Stimulated activated CD4-positive, alpha-beta T cell treated with anti-CD3 and anti-CD28 coated beads, Interleukin-12 subunit alpha, Interleukin-12 subunit beta, amount 100 ng/mL, for 4 hours (primary cell): Measurements from ENCODE around the gene UBTFL1.
"Not testable (repeated sequence)": the region's sequence is repeated elsewhere in the genome, so short reads cannot be mapped to it uniquely, and the experiment has no call there.

Source experiments
- DNase-seq: peaks from one replicate; pipeline ENCODE4 v3.0.0-alpha.2; 2020

The UBTFL1 gene, protein sequence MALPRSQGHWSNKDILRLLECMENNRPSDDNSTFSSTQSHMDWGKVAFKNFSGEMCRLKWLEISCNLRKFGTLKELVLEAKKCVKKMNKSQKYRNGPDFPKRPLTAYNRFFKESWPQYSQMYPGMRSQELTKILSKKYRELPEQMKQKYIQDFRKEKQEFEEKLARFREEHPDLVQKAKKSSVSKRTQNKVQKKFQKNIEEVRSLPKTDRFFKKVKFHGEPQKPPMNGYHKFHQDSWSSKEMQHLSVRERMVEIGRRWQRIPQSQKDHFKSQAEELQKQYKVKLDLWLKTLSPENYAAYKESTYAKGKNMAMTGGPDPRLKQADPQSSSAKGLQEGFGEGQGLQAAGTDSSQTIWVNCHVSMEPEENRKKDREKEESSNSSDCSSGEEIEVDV

DNA sequence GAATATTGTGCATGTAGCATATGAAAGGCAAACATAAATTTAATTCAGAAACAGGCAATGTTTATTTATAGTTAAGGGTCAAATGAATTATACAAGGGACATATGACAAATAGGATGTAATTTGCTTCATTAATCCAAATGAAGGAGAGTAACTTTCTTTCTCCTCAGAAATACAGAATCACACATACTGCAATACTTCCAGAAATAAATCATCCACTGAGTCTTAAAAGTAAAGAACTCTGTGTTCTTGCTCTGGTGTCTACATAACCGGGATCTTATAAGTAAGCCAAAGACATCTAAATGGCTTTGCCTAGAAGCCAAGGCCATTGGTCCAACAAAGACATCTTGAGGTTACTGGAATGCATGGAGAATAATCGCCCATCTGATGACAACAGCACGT is at the start of gene UBTFL1:
TSS of gene UBTFL1 (plus strand) at position 301 of the 400 bp plus-strand sequence. CDS start at position 301, 0 bp downstream.
- not testable (repeated sequence) for DNase-seq

DNA sequence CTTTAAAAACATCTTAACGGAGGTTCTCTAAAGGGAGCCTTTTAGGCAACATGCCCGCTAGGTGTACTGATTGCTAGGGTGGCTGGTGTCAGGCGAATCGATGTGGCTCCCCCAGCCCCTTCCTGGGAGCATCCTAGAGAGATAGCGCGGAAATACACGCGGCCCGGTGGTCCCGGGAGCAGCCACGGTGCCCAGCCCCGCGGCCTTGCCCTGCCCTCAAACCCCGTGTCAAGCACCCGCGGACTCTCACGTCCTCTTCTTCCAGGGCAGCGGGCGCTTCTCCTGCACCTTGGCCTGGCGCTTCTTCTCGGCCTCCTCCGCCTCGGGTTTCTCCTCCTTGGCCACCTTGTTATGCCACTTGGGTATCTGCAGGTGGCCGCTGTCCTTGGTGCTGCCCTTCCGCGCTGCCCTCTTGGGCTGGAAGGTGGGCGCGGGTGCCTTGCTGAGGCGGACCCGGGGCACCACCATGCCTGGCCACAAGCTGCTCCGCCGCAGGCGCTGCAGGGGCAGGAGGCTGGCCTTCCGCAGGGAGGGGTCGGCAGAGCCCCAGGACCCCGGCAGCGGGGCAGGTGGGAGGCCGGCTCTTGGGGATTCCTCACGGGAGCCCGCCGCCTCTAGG is 34.0 kb upstream of the UBTFL1 start:
- DNase-seq: not testable (repeated sequence)

GRCh38 chr11:90052311-90052710 is 33.4 kb upstream of the UBTFL1 start:
- DNase-seq: not testable (repeated sequence)

DNA sequence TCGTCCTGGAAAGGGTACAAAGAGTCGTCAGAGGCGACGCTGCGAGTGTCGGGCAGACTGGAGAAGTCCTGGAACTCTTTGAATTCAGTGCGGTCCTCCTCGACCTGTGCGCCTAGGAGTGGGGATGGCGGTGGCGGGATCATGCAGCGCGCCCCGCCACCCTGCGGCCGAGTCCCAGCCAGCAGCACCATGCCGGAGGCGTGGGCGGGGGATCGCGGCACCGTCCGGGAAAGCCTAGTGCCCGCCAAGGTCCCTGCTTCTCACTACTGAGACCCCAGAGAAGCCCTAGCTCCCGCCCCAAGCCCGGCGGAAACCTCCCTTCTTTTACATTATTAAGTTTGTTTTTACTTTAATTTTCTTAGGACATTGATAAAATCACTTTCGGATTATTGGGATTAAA is 32.2 kb upstream of the UBTFL1 start:
- DNase-seq: not testable (repeated sequence)

GRCh38 chr11:90088731-90089130 is 3.0 kb downstream of the UBTFL1 start:
- DNase-seq: not testable (repeated sequence)

DNA sequence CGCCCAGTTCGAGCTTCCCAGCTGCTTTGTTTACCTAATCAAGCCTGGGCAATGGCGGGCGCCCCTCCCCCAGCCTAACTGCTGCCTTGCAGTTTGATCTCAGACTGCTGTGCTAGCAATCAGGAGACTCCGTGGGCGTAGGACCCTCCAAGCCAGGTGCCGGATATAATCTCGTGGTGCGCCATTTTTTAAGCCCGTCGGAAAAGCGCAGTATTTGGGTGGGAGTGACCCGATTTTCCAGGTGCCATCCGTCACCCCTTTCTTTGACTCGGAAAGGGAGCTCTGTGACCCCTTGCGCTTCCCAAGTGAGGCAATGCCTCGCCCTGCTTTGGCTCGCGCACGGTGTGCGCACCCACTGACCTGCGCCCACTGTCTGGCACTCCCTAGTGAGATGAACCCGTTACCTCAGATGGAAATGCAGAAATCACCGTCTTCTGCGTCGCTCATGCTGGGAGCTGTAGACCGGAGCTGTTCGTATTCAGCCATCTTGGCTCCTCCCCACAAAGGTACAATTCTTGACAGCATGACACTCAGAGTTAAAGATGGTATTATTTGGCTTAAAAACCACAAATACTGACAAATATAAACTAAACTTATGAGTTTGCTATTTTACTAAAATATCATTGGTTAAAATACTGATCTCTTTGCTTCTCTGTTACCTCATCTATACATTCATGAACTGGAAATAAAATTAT is 9.6 kb downstream of the UBTFL1 start:
- DNase-seq: not testable (repeated sequence)

GRCh38 chr11:90098261-90098660 is 12.5 kb downstream of the UBTFL1 start:
- not testable (repeated sequence) for DNase-seq

GRCh38 chr11:90100431-90100830 is 14.7 kb downstream of the UBTFL1 start:
- no peak for DNase-seq

DNA sequence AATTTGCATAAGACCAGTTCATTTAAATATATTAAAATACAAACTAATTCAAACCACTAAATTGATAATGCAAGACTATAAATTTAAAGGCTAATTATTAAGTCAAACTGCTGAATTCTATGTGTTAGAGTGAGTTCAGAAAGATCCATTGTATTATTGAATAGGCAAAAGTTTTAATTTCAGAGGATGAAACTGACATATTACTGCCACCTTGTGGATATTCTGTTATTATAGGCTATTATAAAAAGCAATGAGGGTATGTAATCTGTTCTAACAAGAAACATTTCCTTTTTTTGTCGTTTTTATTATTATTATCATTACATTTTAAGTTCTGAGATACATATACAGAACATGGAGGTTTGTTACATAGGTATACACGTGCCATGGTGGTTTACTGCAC is 27.8 kb downstream of the UBTFL1 start:
- DNase-seq: no peak

DNA sequence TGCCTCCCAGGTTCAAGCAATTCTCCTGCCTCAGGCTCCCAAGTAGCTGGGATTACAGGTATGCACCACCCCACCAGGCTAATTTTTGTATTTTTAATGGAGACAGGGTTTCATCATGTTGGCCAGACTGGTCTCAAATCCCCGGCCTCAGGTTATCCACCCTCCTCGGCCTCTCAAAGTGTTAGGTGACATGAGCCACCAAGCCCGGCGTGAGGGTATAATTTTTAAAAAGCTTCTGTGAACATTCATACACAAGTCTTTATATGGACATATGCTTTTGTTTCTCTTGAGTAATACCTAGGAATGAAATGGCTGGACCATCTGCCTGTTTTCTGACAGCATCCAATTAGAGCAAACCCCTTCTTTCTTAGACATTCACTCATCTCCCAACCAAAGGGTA is 34.4 kb downstream of the UBTFL1 start:
- no peak for DNase-seq

DNA sequence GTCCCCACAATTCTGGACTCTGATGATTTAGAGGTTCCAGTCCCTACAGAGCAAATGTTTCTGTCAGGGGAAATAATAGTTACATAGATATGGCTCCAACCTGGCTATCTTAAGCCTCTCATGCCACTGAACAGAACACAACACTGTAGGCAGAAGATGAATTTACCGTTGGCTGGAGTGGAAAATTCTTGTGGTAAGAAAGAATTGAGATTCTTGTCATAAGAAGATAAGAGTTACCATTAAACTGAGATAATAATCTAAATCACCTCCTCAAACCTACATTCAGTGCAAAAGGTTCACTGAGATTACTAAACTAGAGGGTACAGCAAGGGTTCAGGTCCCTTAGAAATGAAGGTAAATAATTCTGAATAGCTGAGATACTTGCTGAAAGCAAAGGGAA is 38.6 kb downstream of the UBTFL1 start:
- no peak for DNase-seq

DNA sequence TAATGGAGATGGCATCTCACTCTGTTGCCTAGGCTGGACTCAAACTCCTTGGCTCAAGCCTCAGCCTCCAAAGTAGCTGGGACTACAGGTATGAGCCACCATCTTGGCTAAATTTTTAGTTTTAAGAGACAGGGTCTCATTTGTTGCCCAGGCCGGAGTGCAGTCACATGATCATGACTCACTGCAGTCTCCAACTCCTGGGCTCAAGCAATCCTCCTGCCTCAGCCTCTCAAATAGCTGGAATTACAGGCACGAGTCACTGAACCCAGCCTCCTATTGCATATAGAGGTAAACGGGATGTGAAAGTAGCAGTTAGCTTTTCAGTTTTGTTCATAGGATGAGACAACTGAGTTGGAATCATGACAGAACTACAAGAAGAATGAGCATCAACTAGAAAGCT is 39.2 kb downstream of the UBTFL1 start:
- no peak for DNase-seq

- no peak for DNase-seq
These were observed 48.1 kb downstream of the UBTFL1 start for GRCh38 chr11:90133560-90134477.

- DNase-seq: no peak
These were observed 48.8 kb downstream of the UBTFL1 start, which contains the start of gene NAALAD2 for GRCh38 chr11:90134478-90135003. TSS of gene NAALAD2 (plus strand) at chr11:90134663. CDS start at chr11:90134759, 96 bp downstream.

DNA sequence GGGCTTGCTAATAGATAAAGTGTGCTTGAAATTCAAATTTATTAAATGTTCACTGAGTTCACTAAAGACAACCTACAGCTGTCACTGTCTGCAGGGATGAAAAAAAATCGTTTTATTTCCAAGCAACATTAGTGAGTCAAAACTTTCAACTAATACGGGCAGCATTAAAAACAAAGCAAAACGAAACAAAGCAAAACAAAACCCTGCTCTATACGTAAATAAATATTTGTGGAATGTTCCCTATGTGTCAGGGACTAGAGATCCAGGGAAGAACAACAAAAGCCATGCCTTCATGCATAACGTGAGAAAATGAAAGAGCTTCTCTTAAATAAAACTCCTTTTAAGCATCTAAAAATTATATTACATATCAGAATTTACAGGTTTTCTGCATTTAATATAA is 49.3 kb downstream of the UBTFL1 start:
- DNase-seq: no peak
